Upper lobe of left lung (tissue), 4 donors: ENCODE results near the gene LGI2.

Source experiments
- CTCF ChIP-seq, 6 experiments: fragments of 450-650 bp in 4 of 6; fragments of 200-600 bp in 2 of 6; sonication (generic) in 2 of 6; IDR thresholded peaks; one replicate each; pipeline ENCODE4 v1.5.1; 2016 to 2019; ENCODE audit warnings: antibody characterized with exemption in 6 of 6
- EP300 ChIP-seq, 4 donors: sonication (generic); formaldehyde crosslinking; IDR thresholded peaks; one replicate each; pipeline ENCODE4 v1.5.1; 2017; ENCODE audit warnings: antibody characterized with exemption in 4 of 4, control low read depth in 2 of 4
- POLR2A ChIP-seq, 4 donors: fragments of 450-650 bp; IDR thresholded peaks; one replicate each; pipeline ENCODE4 v1.5.1; 2016 to 2017; ENCODE audit warnings: antibody characterized with exemption in 4 of 4, mild to moderate bottlenecking in 2 of 4
- POLR2AphosphoS5 ChIP-seq, 2 donors: sonication (generic); formaldehyde crosslinking; IDR thresholded peaks; one replicate each; pipeline ENCODE4 v1.5.1; 2017; ENCODE audit warnings: antibody characterized with exemption in 2 of 2

GRCh38 chr4:25031077-25031621, 403 bp upstream of the LGI2 start:
- TF ChIP-seq CTCF (IDR thresholded peaks at IDR 0.05) (no peak), EP300 (IDR thresholded peaks at IDR 0.05) (no peak), POLR2A (IDR thresholded peaks at IDR 0.05) (no peak), POLR2AphosphoS5 (IDR thresholded peaks at IDR 0.05) (no peak)
